HG03025 (cell line): ENCODE data around the gene MXRA8.

Source experiments
- ATAC-seq: cut with Tn5 transposase; IDR thresholded peaks from one replicate; pipeline ENCODE4 v1.9.1; 2021; ENCODE audit warnings: mild to moderate bottlenecking, moderate library complexity; ENCODE audit not compliant: unreplicated experiment, low FRiP score

The MXRA8 gene

DNA sequence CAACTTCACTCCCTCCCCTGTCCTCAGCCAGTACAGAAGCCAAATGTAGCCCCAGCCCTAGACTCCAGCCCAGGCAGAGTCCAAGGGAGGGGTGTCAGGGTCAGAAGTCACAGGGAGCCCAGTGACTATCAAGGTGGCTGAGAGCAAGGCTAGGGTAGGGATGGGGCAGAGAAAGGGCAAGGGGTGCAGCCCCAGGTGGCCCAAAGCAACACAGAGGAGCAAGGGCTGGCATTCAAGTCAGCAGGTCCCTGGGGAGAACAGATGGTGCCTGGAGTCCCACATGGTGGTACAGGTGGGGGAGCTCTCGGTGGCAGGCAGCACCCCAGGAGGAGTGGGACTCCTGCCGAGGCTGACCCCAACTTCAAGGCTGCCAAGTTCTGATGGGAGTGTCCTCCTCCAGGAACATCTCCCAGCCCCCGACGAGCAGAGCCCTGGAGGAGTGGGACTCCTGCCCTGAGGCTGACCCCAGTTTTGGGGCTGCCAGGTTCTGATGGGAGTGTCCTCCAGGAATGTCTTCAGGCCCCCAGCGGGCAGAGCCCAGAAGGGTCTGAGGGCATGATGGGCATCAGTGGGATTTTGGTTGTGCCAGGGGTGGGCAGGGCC, 5.5 kb downstream of the MXRA8 start:
- no peak for ATAC-seq

DNA sequence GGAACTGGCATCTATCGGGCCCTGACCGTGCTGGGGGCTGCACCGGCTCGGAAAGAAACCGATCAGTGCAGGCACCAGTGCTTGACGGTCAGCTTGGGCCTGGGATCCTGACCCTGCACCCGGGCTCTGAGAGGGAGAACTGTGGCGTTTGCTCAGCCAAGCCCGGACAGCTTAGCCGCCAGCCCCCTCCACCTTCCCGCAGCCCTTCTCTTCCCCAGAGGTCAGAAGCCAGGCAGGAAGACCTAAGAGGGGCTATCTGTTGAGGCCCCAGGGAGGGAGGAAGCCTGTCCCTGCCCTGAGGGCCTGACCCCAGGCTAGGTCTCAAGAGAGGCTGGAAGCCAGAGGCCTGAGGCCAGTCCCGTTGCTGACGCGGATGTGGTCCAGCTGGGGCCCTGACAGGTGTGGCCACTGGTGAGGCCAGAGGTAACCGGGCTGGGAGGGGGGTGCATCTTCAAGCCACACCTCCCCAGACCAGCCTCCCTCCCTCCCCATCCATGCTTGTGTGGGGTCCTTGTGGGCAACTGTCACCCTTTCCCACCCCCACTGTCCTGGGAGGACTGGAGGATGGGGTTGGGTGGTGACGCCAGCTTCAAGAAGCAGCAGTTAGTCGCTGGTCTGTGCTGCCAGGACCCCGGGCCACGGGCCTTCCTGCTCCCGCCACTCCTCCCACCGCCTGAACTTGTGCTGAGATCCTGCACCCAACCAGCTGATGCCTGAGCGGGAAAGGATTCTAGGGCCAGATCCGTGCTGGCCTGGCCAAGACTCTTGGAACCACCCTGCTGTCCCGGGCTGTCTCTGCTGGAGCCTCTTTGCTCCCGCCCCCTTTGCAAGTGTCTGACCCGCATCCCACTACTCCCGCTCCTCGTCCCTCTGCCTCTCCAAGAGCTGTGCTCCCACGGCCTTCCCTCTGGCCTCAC, 6.6 kb downstream of the MXRA8 start:
- no peak for ATAC-seq

DNA sequence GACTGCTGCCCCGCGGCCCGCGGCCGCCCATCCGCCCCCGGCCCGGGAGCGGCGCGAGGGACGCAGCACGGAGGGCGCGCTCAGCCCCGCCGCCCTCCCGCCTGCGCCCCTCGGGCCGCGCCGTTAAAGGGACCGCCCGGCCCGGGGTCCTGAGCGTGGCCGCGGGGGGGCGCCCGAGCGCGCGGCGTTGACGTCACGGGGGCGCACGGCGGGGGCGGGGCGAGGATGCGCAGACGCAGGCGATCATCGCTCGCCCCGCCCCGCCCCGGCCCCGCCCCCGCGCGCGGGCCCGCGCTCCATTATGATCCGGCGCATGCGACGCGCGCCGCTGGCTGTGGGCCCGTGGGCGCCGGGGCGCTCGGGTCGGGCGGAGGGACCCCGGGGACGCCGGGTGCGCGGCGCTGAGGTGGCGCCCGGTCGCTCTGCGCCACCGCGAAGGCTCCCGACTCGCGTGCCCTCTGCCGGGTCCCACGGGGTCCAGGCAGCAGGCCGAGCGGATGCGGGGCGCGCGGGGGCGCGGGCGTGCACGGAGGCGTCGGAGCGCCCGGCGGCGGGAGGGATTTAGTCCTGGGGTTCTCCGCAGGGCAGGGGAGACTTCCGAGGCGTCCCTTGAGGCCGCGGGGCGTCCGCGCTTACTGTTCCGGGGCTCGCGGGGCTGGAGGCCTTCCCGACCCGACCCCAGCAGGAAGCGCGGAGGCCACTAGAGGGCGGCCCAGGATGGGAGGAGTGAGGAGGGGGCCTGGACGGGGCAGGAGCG, 8.9 kb downstream of the MXRA8 start, which contains the start of gene DVL1:
Gene DVL1 (minus strand): TSS at position 163 of the 757 bp plus-strand sequence. CDS start 353 bp downstream, outside the sequence.
- peak; percentile 56 for ATAC-seq

DNA sequence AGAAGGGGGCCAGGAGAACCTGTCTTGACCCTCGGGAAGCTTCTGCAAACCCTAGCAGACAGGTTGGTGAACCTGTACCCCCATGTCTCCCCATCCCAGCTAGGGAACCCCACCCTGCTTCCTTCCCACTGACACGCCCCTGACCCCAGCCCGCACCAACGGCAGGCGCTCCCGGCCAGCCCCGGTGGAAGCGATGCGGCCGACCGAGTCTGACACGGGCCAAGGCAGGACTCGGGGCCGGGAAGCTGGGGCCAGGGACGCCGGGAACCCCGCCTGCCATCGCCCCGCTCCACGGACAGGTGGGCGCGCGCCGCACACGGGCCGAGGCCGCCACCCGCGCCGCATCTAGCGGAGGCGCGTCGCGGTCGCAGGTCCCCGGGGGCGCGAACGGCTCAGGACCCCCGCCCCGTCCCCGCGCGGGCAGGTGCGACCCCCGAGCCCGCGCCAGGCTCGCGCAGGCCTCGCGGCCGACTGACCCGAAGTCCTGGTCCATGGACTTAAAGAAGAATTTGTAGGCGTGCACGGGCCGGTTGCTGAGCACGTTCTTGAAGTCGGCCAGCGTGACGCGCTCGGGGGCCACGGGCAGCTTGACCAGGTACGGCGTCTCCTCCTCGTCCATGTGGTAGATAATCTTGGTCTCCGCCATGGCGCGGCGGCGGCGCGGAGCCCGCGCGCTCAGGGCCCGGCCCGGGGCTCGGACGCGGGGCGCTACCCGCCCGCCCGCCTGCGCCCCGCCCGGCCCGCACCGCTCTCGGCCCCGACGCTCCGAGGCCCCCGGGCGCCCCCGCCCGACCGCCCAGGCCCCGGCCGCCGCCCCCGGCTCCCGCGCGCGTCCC, 9.7 kb downstream of the MXRA8 start:
- peak; percentile 32 for ATAC-seq

DNA sequence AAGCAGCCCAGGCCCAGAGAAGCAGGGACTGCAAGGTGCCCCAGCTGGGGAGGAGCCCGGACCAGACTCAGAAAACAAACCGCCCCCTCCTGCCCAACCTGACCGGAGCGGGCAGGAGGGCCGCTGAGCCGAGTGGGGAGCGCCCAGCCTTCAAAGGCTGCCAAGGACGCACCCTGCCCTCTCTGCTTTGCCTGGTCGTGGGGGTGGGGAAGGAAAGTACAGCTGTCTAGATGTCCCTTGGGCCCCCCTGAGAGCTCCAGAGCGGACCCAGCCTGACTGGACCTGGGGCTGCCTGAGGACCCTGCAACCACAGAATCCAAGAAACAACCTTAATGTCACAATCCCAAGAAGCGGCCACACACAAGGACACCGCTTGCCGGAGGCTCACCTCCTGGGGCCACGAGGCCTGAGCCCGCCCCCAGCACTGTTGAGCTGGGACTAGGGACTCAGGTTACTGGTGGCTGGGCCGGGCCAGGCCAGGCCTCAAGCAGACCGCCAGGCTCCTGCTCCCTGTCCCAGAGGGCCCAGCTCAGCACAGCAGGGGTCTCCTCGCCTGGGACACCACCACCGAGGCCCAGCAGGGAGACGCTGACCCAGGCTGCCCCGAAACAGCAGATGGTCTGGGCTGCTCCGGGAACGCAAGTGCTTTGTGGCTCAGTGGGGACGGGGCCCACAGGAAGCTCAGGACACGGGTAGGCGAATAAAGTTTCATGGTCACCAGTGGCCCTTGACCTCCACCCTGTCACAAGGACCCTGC, 10.5 kb downstream of the MXRA8 start:
- ATAC-seq, result no peak

DNA sequence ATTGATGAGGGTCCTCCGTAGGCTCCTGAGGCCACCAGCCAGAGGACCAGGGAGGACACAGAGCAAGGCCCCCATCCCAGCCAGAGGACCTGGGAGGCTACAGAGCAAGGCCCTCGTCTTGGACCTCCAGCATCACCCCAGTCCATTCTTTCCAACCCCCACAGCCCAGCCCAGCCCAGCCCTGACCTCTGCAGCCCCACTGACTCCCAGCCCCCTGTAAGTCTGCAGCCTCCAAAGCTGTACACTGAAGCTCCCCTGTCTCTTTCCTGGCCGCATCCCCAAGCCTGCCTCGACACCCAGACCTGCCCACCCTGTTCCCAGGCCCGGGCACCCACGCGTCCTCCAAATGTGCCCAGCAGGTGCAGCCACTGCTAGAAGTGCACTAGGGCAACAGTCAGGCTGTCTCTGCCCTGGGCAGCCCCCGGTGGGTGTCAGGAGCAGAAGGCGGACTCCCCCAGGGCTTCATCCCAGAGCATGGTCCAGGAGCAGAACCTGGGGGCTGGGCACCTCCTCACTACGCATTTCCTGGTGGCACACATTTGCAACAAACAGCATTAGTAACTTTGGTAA, 11.2 kb downstream of the MXRA8 start:
- ATAC-seq, result no peak

DNA sequence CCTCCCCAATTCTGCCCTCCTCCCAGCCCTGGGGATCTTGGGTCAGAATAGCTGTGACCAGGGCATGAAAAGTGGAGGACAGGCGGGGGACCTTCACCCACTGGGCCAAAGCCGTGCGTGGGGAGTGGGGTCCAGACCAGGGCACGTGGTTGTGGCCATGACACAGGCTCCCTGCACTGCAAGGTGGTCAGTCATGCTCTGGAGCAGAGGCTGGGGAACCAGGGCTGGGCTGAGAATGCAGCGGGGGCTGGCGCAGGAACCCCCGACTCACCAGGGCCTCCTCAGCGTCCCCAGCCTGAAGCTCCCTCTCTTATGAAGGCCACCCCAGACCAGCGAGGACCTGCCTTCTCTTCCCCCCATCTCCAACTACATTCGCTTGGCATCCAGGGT, 11.9 kb downstream of the MXRA8 start:
- no peak for ATAC-seq

DNA sequence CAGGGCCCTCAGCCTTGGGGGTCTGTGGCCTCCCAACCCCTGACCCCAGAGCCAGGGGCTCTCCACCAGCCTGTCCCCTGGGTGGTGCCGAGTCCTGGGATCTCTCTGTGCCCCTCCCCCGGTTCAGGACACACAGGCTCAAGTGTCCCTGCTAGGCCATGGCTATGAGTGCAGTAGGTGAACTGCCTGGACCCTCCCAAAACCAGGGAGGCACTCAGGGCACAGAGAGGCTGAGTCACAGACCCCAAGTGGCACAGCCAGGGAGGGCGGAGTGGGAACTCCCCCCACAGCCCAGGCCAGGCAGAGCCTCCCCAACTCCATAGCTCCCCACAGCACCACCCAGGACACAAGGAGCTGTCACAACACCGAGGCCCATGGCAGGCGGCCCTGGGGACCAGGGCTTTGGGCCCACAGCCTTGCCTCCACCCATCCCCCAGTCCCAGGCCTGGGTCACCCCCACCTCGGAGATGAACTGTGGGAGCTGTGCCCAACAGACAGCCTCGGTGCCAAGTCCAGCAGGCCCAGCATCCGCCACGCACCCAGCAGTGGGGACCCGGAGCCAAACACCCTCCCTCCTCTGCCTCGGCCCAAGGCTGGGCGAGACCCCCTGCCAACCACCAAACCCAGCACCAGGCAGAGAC, 12.4 kb downstream of the MXRA8 start:
- no peak for ATAC-seq

DNA sequence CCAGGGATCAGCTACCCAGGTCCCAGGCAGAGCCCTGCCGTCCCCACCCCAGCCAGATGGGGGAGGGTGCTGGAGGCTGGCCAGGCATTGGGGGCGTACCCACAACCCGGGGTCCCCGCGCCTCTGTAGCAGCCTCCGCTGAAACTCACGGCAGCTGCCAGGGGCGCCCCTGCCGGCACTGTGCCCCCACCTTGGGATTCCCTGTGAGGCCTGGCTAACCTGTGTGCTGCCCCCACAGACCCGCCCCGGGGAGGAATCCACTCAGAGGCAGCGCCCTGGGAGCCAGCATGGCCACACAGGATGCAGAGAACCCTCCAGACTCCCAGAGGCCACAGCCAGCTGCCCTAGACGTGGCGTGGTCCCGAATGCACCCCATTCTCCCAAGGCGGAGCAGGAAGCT, 13.0 kb downstream of the MXRA8 start:
- ATAC-seq, result no peak

DNA sequence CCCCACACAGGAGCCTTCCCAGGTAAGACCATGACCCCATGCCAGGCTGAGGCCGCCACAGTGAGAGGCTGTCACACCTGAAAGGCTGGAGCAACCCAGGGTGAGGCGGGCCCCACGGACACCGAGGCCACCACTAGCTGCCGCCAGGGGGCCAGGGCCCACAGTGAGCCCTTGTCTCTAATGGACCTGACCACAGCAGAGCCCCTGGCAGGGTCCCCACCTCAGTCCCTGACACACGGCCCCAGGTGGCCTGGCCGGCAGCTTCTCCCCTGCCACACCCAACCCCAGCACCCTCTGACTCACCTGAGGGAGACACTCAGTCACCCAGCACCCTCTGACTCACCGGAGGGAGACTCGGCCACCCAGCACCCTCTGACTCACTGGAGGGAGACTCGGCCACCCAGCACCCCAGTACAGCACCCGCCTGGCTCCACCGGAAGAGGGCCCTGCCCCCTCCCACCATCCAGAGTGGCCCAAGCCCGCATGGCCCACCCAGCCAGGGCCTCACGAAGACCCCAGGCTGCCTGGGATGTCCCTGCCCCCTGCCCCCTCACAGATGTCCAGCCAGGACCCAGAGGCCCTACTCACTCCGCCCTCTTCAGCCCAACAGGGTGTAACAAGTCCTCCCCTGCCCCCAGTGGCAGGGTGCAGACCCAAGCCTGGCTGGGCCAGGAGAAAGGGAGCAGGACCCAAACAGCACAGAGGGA, 13.5 kb downstream of the MXRA8 start:
- ATAC-seq, result no peak

DNA sequence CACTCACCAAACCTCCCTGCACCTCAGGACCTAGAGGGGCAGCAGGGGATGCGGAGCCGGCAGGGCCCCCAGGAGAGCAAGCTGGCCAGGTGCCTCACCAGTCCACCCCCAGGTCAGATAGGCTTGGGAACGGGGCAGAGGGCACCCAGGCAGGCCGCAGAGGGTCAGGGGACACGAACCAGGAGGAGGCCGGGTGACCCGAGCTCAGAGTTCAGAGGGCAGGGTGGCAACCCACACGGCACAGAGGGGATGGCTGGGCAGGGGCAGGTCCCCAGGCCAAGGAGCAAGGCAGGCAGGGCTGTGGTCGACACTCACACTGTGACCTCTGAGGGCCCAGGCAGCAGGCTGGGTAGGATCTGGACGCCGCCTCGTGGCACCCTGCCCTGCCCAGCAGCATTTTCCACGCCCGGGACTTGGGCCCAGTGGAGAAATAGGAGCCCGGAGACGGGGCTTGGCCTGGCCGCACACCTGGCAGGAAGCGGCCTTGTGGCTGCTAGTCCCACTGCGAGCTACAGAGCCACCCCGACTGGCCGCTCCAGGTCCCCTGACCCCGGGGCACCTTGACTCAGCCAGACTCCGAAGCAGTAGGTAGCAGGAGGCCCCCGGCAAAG, 14.4 kb downstream of the MXRA8 start:
- no peak for ATAC-seq

DNA sequence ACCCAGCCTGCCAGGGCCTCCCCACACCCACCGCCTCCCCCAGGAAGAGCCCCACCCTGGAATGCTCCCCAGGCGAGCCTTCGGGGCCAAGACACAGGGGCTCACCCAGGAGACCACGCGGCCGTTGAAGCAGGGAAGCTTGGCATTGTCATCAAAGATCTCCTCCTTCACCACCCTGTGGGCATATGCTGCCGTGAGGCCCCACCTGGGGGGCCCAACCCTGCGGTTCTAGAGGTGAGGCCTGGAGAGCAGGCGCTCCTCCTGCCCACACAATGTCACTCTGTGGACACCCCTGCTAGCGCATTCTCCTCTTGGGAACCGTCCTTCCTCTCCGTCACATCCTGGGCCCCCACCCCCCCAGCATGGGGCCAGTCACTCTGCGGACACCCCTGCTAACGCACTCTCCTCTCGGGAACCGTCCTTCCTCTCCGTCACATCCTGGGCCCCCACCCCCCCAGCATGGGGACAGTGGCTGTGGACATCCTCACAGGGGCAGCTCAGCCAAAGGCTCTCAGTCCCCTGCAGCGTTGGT, 15.7 kb downstream of the MXRA8 start:
- ATAC-seq, result no peak

DNA sequence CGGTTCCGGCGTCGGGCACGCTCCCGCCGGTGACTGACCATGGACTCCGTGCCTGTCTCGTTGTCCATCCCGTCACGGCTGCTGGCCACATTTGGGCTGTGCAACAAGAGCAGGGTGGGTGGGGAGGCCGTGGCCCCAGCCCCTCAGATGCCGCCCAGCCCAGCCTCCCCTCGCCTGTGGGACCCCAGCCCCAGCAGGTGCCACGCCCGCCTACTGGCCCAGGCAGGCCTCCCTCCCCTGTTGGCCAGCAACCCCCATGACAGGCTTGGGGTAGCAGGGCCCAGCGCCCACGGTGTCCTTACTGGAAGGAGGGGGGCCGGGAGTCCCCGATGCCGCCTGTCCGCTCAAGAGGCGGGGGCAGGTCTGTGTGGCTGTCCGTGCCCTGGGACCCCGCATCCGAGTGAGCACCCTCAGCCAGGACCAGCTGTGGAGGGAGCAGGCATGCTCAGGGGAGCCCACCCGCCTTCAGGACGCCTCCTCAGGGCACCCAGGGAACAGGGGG, 16.2 kb downstream of the MXRA8 start:
- no peak for ATAC-seq

DNA sequence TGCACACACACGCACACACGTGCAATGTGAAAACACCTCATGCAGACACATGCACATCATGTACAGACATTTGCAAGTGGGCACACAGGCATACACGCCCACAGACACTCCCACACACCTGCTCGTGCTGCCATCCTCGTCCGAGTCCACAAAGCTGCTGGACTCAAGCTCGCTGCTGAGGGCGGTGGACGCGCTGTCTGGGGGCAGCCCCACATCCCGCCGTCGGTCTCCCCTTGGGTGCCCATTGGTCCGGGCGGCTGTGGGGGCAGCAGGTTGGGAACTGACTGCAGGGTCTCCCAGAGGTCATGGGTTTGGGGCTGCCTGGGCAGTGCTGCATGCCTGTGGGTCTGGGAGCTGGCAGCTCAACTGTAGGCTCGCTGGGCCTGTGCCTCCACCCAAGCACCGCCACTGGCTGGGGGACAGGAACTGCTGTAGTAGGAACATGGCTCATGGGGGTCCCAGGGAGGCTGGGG, 16.8 kb downstream of the MXRA8 start:
- no peak for ATAC-seq

DNA sequence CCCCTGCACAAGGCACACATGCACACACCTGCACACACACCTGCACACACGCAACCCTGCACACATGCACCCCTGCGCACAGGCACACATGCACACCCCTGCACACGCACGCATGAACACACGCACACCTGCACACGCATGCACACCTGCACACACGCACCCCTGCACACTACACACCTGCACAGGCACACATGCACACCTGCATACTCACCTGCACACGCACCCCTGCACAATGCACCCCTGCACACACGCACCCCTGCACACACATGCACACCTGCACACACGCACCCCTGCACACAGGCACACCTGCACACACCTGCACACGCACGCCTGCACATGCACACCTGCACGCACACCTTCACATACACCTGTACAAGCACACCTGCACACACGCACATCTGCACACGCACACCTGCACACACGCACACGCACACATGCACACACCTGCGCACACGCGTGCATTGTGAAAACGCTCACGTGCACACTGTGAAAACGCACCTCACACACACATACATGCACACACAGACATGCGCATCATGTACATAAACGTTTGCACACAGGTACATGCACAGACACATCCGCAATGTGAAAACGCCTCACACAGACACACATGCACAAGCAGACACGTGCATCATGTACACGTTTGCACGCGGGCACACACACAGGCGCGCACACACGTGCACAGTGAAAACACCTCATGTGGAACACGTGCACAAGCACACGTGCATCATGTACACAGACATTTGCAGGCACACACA, 17.4 kb downstream of the MXRA8 start:
- no peak for ATAC-seq

DNA sequence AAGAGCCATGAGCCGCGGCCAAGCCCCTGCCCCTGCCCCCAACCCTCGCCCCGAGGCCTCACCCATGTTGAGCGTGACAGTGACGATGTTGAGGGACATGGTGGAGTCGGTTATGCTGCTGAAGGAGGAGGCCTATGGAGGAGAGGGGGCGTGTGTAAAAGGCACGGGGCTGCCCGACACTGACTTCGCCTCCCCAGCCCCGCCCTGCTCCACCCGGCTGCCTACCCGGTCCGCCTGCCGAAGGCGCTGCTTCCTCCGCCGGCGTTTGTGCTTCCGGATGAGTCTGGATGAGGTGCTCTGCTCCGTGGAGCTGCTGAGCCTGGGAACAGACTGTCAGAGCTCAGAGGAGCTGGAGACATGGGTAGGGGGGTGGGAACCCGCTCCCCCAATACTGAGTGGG, 18.2 kb downstream of the MXRA8 start:
- no peak for ATAC-seq

DNA sequence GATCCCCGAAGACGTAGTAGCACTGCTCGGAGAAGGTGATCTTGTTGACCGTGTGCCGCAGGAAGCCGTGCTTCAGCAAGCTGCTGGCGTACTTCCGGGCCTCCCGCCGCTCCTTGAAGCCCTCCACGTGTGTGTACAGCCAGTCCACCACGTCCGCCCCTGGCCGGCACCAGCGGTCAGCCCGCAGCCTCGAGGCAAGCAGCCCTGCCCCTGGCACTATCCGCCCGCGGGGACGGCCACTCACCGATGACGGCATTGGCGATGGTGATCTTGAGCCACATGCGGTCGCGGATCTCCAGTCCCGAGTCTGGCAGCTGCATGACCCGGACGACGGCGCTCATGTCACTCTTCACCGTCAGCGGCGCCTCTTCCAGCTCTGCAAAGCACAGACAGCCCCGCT, 20.1 kb downstream of the MXRA8 start:
- no peak for ATAC-seq
